Keratinocyte (primary cell): ENCODE measurements around the gene AGO3. TPM values are rescaled to one million over a fixed set of nuclear protein-coding genes. Genes with fewer than 3 reads are reported as not detected.

Experiments used
- DNase-seq: peaks from one replicate; pipeline ENCODE4 v3.0.0-alpha.2; 2011; ENCODE audit warnings: low read depth, missing footprints, low spot score
- FAIRE-seq: peaks from 2 replicates; lab custom pipeline; 2011; peaks lifted over from hg19 to GRCh38; lab: Jason Lieb, UNC
- H2AFZ ChIP-seq: 2 replicates; pipeline ENCODE4 v1.6.0; 2012; ENCODE audit warnings: low read length, control low read depth, inconsistent platforms; ENCODE audit not compliant: control insufficient read depth
- H3K27ac ChIP-seq: 2 replicates; pipeline ENCODE4 v1.5.1; 2011; ENCODE audit warnings: low read length; ENCODE audit not compliant: control insufficient read depth, insufficient read depth
- H3K27me3 ChIP-seq: 3 replicates; pipeline ENCODE4 v1.6.0; 2011; ENCODE audit warnings: low read length; ENCODE audit not compliant: control insufficient read depth, insufficient read depth; ENCODE audit errors: extremely low read depth
- H3K36me3 ChIP-seq, 2 experiments: 2 replicates in 1 of 2; 3 replicates in 1 of 2; pipeline ENCODE4 v1.5.1; 2011; ENCODE audit warnings: low read length in 2 of 2, mild to moderate bottlenecking in 1 of 2; ENCODE audit not compliant: control insufficient read depth in 2 of 2, insufficient read depth in 2 of 2; ENCODE audit errors: extremely low read depth in 1 of 2
- H3K4me1 ChIP-seq: 3 replicates; pipeline ENCODE4 v1.5.1; 2011; ENCODE audit warnings: low read length; ENCODE audit not compliant: control insufficient read depth, insufficient read depth; ENCODE audit errors: extremely low read depth
- H3K4me2 ChIP-seq: 3 replicates; pipeline ENCODE4 v1.6.0; 2011; ENCODE audit warnings: low read depth, low read length; ENCODE audit not compliant: control insufficient read depth, insufficient read depth; ENCODE audit errors: extremely low read depth
- H3K4me3 ChIP-seq, 3 experiments: fragments of 200-600 bp in 1 of 3; sonication (generic) in 1 of 3; 2 replicates in 2 of 3; 3 replicates in 1 of 3; pipeline ENCODE4 v1.5.1; 2011 to 2016; ENCODE audit warnings: low read length in 3 of 3, mild to moderate bottlenecking in 3 of 3, control low read depth in 2 of 3, inconsistent platforms in 1 of 3, low read depth in 1 of 3, mixed read lengths in 1 of 3, mixed run types in 1 of 3, moderate library complexity in 1 of 3; ENCODE audit not compliant: control insufficient read depth in 2 of 3, insufficient read depth in 2 of 3; ENCODE audit errors: extremely low read depth in 1 of 3
- H3K79me2 ChIP-seq: 2 replicates; pipeline ENCODE4 v1.6.0; 2012; ENCODE audit warnings: low read length; ENCODE audit not compliant: control insufficient read depth, insufficient read depth
- H3K9ac ChIP-seq: 3 replicates; pipeline ENCODE4 v1.6.0; 2011; ENCODE audit warnings: low read length; ENCODE audit not compliant: control insufficient read depth, insufficient read depth; ENCODE audit errors: extremely low read depth
- H3K9me1 ChIP-seq: 3 replicates; pipeline ENCODE4 v1.6.0; 2011; ENCODE audit warnings: low read length; ENCODE audit not compliant: control insufficient read depth, insufficient read depth; ENCODE audit errors: extremely low read depth
- H3K9me3 ChIP-seq: 2 replicates; pipeline ENCODE4 v1.5.1; 2012; ENCODE audit warnings: low read depth, low read length; ENCODE audit not compliant: control insufficient read depth
- H4K20me1 ChIP-seq: 3 replicates; pipeline ENCODE4 v1.6.0; 2011; ENCODE audit warnings: low read length; ENCODE audit not compliant: control insufficient read depth, insufficient read depth; ENCODE audit errors: extremely low read depth
- EZH2 ChIP-seq: IDR thresholded peaks from one replicate; pipeline ENCODE4 v1.6.1; 2012; ENCODE audit warnings: inconsistent platforms, mild to moderate bottlenecking, low read length, moderate library complexity
- dilution Hi-C: fragments of 300-500 bp; cut with MboI; formaldehyde crosslinking; loops from one replicate; pipeline ENCODE4 v1.7.0; 2020; ENCODE audit warnings: low sequenced_read_pairs; ENCODE audit not compliant: extremely low pct_ligation_motif_present
- polyA plus RNA-seq, 5 experiments: library from polyadenylated mRNA; depleted of rRNA in 3 of 5; stranded (reverse) in 3 of 5; stranded (forward) in 1 of 5; unstranded in 1 of 5; fragments of >200 nt; gene quantifications; 1 replicate in 1 of 5; 2 replicates in 3 of 5; 3 replicates in 1 of 5; pipeline versions ENCODE4 v1.2.1 to v1.2.3, GENCODE V29; 2011 to 2012; ENCODE audit warnings: missing spikeins in 2 of 5, low read depth in 1 of 5, low replicate concordance in 1 of 5
- TF ChIP-seq, protein P1 (sequence below), 3 experiments: IDR thresholded peaks in 1 of 3; conservative IDR thresholded peaks in 1 of 3; optimal IDR thresholded peaks in 1 of 3; 2 replicates in 2 of 3; 3 replicates in 1 of 3; pipeline versions ENCODE3 to v1.5.1; 2011; ENCODE audit warnings: low read length in 3 of 3, mild to moderate bottlenecking in 3 of 3, moderate library complexity in 2 of 3, control low read depth in 1 of 3, inconsistent platforms in 1 of 3; ENCODE audit not compliant: insufficient read depth in 2 of 3; ENCODE audit errors: extremely low read depth in 1 of 3

Gene AGO3
- polyA plus RNA-seq, 1 donor (not counting 4 experiments of a cell fraction or from before 2014, with no cell fraction given), result 14.0 TPM

DNA sequence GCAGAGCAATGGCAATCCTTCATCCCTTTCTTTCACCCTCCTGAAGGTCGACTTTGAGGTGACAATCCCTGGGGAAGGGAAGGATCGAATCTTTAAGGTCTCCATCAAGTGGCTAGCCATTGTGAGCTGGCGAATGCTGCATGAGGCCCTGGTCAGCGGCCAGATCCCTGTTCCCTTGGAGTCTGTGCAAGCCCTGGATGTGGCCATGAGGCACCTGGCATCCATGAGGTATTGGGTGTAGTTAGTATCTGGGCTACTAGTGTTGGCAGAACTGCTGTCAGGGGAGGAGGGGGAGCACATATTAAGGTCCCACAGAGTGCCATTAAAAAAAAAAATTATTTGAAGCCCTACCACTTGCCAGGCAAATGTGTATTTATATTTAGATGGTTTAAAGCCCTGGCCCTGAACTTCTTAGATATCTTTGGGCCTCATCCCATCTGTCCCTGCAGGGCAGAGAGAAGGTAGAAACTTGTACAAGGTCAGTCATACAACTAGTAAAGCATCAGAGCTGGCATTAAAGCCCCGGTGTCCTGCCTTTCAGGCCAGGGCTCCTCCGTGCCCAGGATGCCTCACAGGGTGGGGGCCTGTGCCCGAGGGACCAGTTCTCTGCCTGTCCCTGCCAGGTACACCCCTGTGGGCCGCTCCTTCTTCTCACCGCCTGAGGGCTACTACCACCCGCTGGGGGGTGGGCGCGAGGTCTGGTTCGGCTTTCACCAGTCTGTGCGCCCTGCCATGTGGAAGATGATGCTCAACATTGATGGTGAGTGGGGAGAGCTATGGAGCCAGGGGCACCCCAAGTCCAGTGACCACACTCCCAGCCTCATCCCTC is 37.6 kb upstream of the AGO3 start:
- no peak overlapping the region for H2AFZ ChIP-seq
- TF ChIP-seq, protein P1, sequence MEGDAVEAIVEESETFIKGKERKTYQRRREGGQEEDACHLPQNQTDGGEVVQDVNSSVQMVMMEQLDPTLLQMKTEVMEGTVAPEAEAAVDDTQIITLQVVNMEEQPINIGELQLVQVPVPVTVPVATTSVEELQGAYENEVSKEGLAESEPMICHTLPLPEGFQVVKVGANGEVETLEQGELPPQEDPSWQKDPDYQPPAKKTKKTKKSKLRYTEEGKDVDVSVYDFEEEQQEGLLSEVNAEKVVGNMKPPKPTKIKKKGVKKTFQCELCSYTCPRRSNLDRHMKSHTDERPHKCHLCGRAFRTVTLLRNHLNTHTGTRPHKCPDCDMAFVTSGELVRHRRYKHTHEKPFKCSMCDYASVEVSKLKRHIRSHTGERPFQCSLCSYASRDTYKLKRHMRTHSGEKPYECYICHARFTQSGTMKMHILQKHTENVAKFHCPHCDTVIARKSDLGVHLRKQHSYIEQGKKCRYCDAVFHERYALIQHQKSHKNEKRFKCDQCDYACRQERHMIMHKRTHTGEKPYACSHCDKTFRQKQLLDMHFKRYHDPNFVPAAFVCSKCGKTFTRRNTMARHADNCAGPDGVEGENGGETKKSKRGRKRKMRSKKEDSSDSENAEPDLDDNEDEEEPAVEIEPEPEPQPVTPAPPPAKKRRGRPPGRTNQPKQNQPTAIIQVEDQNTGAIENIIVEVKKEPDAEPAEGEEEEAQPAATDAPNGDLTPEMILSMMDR (optimal IDR thresholded peaks at IDR 0.05 in 1 of 3, IDR thresholded peaks at IDR 0.05 in 1 of 3, conservative IDR thresholded peaks at IDR 0.05 in 1 of 3; ENCODE audit: extremely low read depth in 1 of 3, insufficient read depth in 2 of 3, low read length in 3 of 3), result no peak
- no peak for TF ChIP-seq EZH2
- no peak overlapping the region for H3K27ac ChIP-seq
- H3K9me1 ChIP-seq, result no peaks in the 10 kb centered on the region
- no peak overlapping the region for H3K9ac ChIP-seq
- dilution Hi-C loops, result no loop called here
- H3K9me3 ChIP-seq, result no peaks in the 10 kb centered on the region
- H3K4me2 ChIP-seq, result no peak overlapping the region
- peaks cover 8 to 19% of the 10 kb centered on the region in 2 experiments for H3K36me3 ChIP-seq
- H3K4me1 ChIP-seq, result no peaks in the 10 kb centered on the region
- no peaks in the 10 kb centered on the region for H4K20me1 ChIP-seq
- no peaks in the 10 kb centered on the region for H3K79me2 ChIP-seq
- DNase-seq (no peak), FAIRE-seq (no peak)
- no peak overlapping the region for H3K4me3 ChIP-seq
- no peaks in the 10 kb centered on the region for H3K27me3 ChIP-seq

- Histone ChIP-seq H3K4me2 (no peak overlapping the region), H3K36me3 (peaks cover 4 to 19% of the 10 kb centered on the region in 2 experiments), H3K27me3 (no peaks in the 10 kb centered on the region), H3K9ac (no peak overlapping the region), H3K9me3 (no peaks in the 10 kb centered on the region), H2AFZ (no peak overlapping the region), H4K20me1 (no peaks in the 10 kb centered on the region), H3K27ac (no peak overlapping the region), H3K4me1 (no peaks in the 10 kb centered on the region), H3K79me2 (no peaks in the 10 kb centered on the region), H3K4me3 (no peak overlapping the region), H3K9me1 (no peaks in the 10 kb centered on the region)
- FAIRE-seq, result no peak
- no peak for DNase-seq
- dilution Hi-C loops, result no loop called here
- no peak for TF ChIP-seq EZH2
Measured at GRCh38 chr1:35894183-35894582, 36.7 kb upstream of the AGO3 start.
